Measurements from ENCODE around the gene GPR37L1. TPM values are rescaled to one million over a fixed set of nuclear protein-coding genes. Genes with fewer than 3 reads are reported as not detected.

GPR37L1 gene
- total and polyA plus RNA-seq, 4 experiments from 2014 or later, result 0.07 TPM; not detected in 3

DNA sequence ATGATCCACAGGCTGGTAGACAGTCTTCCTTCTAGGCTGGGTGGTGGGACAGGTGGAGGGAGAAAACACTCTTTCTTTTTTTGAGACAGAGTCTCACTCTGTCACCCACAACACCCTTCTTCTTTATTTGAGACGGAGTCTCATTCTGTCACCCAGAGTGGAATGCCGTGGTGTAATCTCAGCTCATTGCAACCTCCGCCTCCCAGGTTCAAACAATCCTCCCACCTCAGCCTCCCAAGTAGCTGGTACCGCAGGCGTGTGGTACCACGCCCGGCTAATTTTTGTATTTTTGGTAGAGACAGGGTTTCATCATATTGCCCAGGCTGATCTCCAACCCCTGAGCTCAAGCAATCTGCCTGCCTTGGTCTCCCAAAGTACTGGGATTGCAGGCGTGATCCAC lies 2.9 kb downstream of the GPR37L1 start:
- Histone ChIP-seq H3K9me3 (ENCODE audit: control insufficient read depth in 1 of 2, low read length in 2 of 2) (no peaks in the 10 kb centered on the region), H3K36me3 (ENCODE audit: insufficient read depth, low read length) (no peaks in the 10 kb centered on the region), H3K4me1 (ENCODE audit: insufficient read depth, low read length) (no peaks in the 10 kb centered on the region), H3K27me3 (ENCODE audit: insufficient read depth, low read length) (no peaks in the 10 kb centered on the region), H3K27ac (ENCODE audit: low read depth, low read length) (no peak overlapping the region), H3K4me3 (ENCODE audit: low read length in 2 of 2) (no peak overlapping the region)
- Mint-ChIP-seq H3K4me3 (no peak overlapping the region), H3K4me1 (peaks cover 0 to 2% (median 0%) of the 10 kb centered on the region in 4 donors), H3K27ac (no peak overlapping the region), H3K36me3 (no peaks in the 10 kb centered on the region), H3K27me3 (peaks cover 15% of the 10 kb centered on the region in 2 donors), H3K9me3 (no peaks in the 10 kb centered on the region)
- POLR2A ChIA-PET (ENCODE audit: partially characterized antibody), result no interaction called here
- DNase-seq, result no peak
- intact Hi-C loops (cut with micrococcal nuclease), result no loop called here
- CTCF ChIA-PET (ENCODE audit: partially characterized antibody), result interaction anchor here (0.6 to 1.7 kb wide), 2 partner anchors 10 to 15 kb away, joined by 4 to 8 read pairs; no protein-coding TSS in a partner anchor

DNA sequence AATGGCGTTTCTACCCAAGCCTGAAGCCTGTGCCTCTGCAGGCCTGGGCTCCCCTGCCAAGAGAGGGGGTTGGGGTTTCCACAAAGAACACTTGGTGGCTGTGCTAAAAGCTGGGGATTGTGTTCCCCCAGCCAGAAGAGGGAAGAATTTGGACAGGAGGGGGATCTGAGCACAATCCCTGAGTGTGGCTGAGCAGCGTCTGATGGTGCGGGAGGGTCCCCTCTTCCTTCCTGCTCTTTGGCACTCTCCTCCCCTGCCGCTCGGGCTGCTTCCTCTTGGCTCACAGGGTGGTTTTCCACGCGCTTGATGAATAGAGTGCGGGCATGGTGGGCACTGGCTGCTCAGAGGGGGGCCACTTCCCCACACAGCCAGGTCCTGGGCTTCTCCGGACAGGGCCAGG lies 3.7 kb downstream of the GPR37L1 start:
- Mint-ChIP-seq H3K27me3 (peaks cover 11 to 15% of the 10 kb centered on the region in 2 donors), H3K4me1 (peaks cover 0 to 2% (median 0%) of the 10 kb centered on the region in 4 donors), H3K9me3 (no peaks in the 10 kb centered on the region), H3K36me3 (no peaks in the 10 kb centered on the region), H3K4me3 (no peak overlapping the region), H3K27ac (no peak overlapping the region)
- H3K36me3 ChIP-seq (ENCODE audit: insufficient read depth, low read length), result no peaks in the 10 kb centered on the region
- ChIA-PET CTCF (ENCODE audit: partially characterized antibody) (no interaction called here), POLR2A (ENCODE audit: partially characterized antibody) (no interaction called here)
- no peak for DNase-seq
- no peaks in the 10 kb centered on the region for H3K9me3 ChIP-seq (ENCODE audit: control insufficient read depth in 1 of 2, low read length in 2 of 2)
- intact Hi-C loops (cut with micrococcal nuclease), result no loop called here
- no peak overlapping the region for H3K4me3 ChIP-seq (ENCODE audit: low read length in 2 of 2)
- H3K27ac ChIP-seq (ENCODE audit: low read depth, low read length), result no peak overlapping the region
- peaks cover 2% of the 10 kb centered on the region for H3K4me1 ChIP-seq (ENCODE audit: insufficient read depth, low read length)
- H3K27me3 ChIP-seq (ENCODE audit: insufficient read depth, low read length), result no peaks in the 10 kb centered on the region

GRCh38 chr1:202127061-202127460 lies 4.3 kb downstream of the GPR37L1 start:
- Histone ChIP-seq H3K27me3 (ENCODE audit: insufficient read depth, low read length) (no peaks in the 10 kb centered on the region), H3K4me3 (ENCODE audit: low read length in 2 of 2) (no peak overlapping the region), H3K9me3 (ENCODE audit: control insufficient read depth in 1 of 2, low read length in 2 of 2) (no peaks in the 10 kb centered on the region), H3K36me3 (ENCODE audit: insufficient read depth, low read length) (no peaks in the 10 kb centered on the region), H3K4me1 (ENCODE audit: insufficient read depth, low read length) (peaks cover 7% of the 10 kb centered on the region), H3K27ac (ENCODE audit: low read depth, low read length) (no peak overlapping the region)
- H3K27me3 Mint-ChIP-seq, result peaks cover 5 to 11% of the 10 kb centered on the region in 2 donors
- H3K4me3 Mint-ChIP-seq, result no peak overlapping the region
- H3K27ac Mint-ChIP-seq, result no peak overlapping the region
- H3K9me3 Mint-ChIP-seq, result no peaks in the 10 kb centered on the region
- ChIA-PET CTCF (ENCODE audit: partially characterized antibody) (no interaction called here), POLR2A (ENCODE audit: partially characterized antibody) (no interaction called here)
- no peak for DNase-seq
- peaks cover 0 to 2% (median 0%) of the 10 kb centered on the region in 4 donors for H3K4me1 Mint-ChIP-seq
- intact Hi-C loops (cut with micrococcal nuclease), result no loop called here
- peaks cover 0 to 2% of the 10 kb centered on the region in 2 donors for H3K36me3 Mint-ChIP-seq

DNA sequence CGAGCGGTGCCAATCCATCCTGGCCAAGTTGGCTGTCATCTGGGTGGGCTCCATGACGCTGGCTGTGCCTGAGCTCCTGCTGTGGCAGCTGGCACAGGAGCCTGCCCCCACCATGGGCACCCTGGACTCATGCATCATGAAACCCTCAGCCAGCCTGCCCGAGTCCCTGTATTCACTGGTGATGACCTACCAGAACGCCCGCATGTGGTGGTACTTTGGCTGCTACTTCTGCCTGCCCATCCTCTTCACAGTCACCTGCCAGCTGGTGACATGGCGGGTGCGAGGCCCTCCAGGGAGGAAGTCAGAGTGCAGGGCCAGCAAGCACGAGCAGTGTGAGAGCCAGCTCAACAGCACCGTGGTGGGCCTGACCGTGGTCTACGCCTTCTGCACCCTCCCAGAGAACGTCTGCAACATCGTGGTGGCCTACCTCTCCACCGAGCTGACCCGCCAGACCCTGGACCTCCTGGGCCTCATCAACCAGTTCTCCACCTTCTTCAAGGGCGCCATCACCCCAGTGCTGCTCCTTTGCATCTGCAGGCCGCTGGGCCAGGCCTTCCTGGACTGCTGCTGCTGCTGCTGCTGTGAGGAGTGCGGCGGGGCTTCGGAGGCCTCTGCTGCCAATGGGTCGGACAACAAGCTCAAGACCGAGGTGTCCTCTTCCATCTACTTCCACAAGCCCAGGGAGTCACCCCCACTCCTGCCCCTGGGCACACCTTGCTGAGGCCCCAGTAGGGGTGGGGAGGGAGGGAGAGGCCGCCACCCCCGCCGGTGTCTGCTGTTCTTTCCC lies 5.3 kb downstream of the GPR37L1 start:
- peaks cover 5 to 11% of the 10 kb centered on the region in 2 donors for H3K27me3 Mint-ChIP-seq
- intact Hi-C loops (cut with micrococcal nuclease), result no loop called here

GRCh38 chr1:202129453-202130296 lies 7.0 kb downstream of the GPR37L1 start:
- no peak overlapping the region for H3K27ac Mint-ChIP-seq
- peaks cover 0 to 4% of the 10 kb centered on the region in 2 donors for H3K27me3 Mint-ChIP-seq
- POLR2A ChIA-PET (ENCODE audit: partially characterized antibody), result interaction anchor here (1.1 kb wide), 1 partner anchor 14 kb away, joined by 3 read pairs; no protein-coding TSS in a partner anchor
- CTCF ChIA-PET (ENCODE audit: partially characterized antibody), result no interaction called here
- no peaks in the 10 kb centered on the region for H3K9me3 Mint-ChIP-seq
- no peaks in the 10 kb centered on the region for H3K9me3 ChIP-seq (ENCODE audit: control insufficient read depth in 1 of 2, low read length in 2 of 2)
- H3K4me3 ChIP-seq (ENCODE audit: low read length in 2 of 2), result no peak overlapping the region
- H3K4me1 Mint-ChIP-seq, result peaks cover 0 to 2% (median 0%) of the 10 kb centered on the region in 4 donors
- DNase-seq, result no peak
- H3K36me3 ChIP-seq (ENCODE audit: insufficient read depth, low read length), result peaks cover 19% of the 10 kb centered on the region
- intact Hi-C loops (cut with micrococcal nuclease), result no loop called here
- no peak overlapping the region for H3K4me3 Mint-ChIP-seq
- H3K36me3 Mint-ChIP-seq, result peaks cover 10 to 15% of the 10 kb centered on the region in 2 donors
- H3K27ac ChIP-seq (ENCODE audit: low read depth, low read length), result no peak overlapping the region
- H3K4me1 ChIP-seq (ENCODE audit: insufficient read depth, low read length), result peaks cover 7% of the 10 kb centered on the region
- no peaks in the 10 kb centered on the region for H3K27me3 ChIP-seq (ENCODE audit: insufficient read depth, low read length)

More for the DNA sequence above, 5.3 kb downstream of the GPR37L1 start:
- DNase-seq, result no peak
- POLR2A ChIA-PET (ENCODE audit: partially characterized antibody), result no interaction called here
- H3K4me3 Mint-ChIP-seq, result no peak overlapping the region
- no peaks in the 10 kb centered on the region for H3K27me3 ChIP-seq (ENCODE audit: insufficient read depth, low read length)
- H3K27ac ChIP-seq (ENCODE audit: low read depth, low read length), result no peak overlapping the region
- H3K9me3 Mint-ChIP-seq, result no peaks in the 10 kb centered on the region
- H3K4me3 ChIP-seq (ENCODE audit: low read length in 2 of 2), result no peak overlapping the region
- peaks cover 0 to 2% (median 0%) of the 10 kb centered on the region in 4 donors for H3K4me1 Mint-ChIP-seq
- H3K27ac Mint-ChIP-seq, result no peak overlapping the region
- H3K4me1 ChIP-seq (ENCODE audit: insufficient read depth, low read length), result peaks cover 7% of the 10 kb centered on the region
- CTCF ChIA-PET (ENCODE audit: partially characterized antibody), result no interaction called here
- no peaks in the 10 kb centered on the region for H3K9me3 ChIP-seq (ENCODE audit: control insufficient read depth in 1 of 2, low read length in 2 of 2)
- peaks cover 8% of the 10 kb centered on the region for H3K36me3 ChIP-seq (ENCODE audit: insufficient read depth, low read length)
- H3K36me3 Mint-ChIP-seq, result peaks cover 6 to 9% of the 10 kb centered on the region in 2 donors

DNA sequence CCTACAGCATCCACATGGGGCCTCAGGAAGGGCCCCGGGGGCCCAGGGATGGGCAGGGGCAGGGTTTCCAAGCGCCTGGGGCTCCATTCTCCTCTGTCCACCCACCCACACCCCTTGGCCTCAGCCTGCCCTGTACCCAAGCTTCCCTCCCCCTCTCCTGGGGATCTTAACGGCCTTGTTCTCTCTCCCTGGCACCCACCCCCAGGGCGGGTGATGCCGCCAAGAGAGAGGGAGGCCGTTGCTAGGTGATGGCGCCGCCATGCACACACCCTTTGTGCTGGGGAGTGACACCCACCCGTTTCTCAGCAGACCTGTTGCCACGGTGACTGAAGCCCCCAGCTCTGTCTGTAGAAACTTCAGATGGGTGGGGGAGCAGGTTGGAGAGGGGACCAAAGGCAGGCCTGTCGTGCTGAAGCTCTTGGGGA lies 7.6 kb downstream of the GPR37L1 start:
- no peak for DNase-seq
- H3K9me3 Mint-ChIP-seq, result no peaks in the 10 kb centered on the region
- Histone ChIP-seq H3K4me1 (ENCODE audit: insufficient read depth, low read length) (peaks cover 7% of the 10 kb centered on the region), H3K27me3 (ENCODE audit: insufficient read depth, low read length) (no peaks in the 10 kb centered on the region), H3K27ac (ENCODE audit: low read depth, low read length) (no peak overlapping the region), H3K9me3 (ENCODE audit: control insufficient read depth in 1 of 2, low read length in 2 of 2) (no peaks in the 10 kb centered on the region), H3K4me3 (ENCODE audit: low read length in 2 of 2) (no peak overlapping the region), H3K36me3 (ENCODE audit: insufficient read depth, low read length) (peaks cover 23% of the 10 kb centered on the region)
- H3K4me1 Mint-ChIP-seq, result peaks cover 0 to 4% (median 2%) of the 10 kb centered on the region in 4 donors
- no peak overlapping the region for H3K4me3 Mint-ChIP-seq
- peaks cover 0 to 2% of the 10 kb centered on the region in 2 donors for H3K27me3 Mint-ChIP-seq
- H3K27ac Mint-ChIP-seq, result no peak overlapping the region
- CTCF ChIA-PET (ENCODE audit: partially characterized antibody), result no interaction called here
- POLR2A ChIA-PET (ENCODE audit: partially characterized antibody), result interaction anchor here (1.1 kb wide), 1 partner anchor 13 kb away, joined by 3 read pairs; no protein-coding TSS in a partner anchor
- intact Hi-C loops (cut with micrococcal nuclease), result no loop called here
- peaks cover 13 to 20% of the 10 kb centered on the region in 2 donors for H3K36me3 Mint-ChIP-seq
